ENCODE measurements around the gene AXDND1. TPM values are rescaled to one million over a fixed set of nuclear protein-coding genes. Genes with fewer than 3 reads are reported as not detected.
A peak's percentile ranks its signal among the peaks of the same experiment; 100 is the strongest.

Gene AXDND1
- total and polyA plus RNA-seq, 9 of the 15 experiments (the other 6 are each of a cell fraction or from before 2014, with no cell fraction given): 0.03 to 0.13 (median 0.06) TPM; not detected in 5

DNA sequence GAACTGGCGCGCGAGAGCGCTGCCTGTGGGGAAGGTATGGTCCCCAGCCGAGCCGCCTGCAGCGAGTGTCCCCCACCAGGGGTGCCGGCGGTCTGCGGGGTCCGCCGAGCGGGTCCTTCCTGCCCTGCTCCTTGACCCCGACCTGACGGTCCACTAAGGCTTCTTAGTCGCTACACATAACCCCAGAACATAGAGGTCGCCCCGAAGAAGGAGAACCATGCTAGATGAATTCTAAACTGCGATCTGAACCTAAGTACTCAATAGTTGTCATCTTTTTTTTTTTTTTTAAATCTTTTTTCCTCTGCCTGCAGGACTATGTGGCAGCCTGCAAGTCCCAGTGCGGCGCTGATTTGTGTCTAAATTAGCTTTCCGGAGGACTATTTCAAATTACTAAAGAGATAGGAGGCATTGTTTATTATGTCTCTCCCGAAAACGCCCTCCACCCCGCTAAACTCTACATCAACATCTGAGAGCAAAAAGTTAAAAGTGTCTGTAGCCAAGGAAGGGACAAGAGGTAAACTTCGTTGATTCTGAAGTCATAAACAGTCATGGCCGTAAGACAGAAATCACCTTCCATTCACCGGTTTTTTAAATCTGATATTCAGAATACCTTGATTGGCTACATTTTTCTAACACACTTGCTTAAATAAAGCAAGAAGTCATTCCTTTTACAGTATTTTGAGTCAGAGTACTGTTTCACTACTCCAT, 476 bp downstream of the AXDND1 start (continued):
- TF ChIP-seq ZBTB1 (CRISPR knock-in tag; IDR thresholded peaks at IDR 0.05; ENCODE audit: borderline replicate concordance, low read depth) (peak; percentile 45; the same call in 1 of the 2 replicates), FIP1L1 (IDR thresholded peaks at IDR 0.05; ENCODE audit: low read depth, low read length, poor library complexity, severe bottlenecking) (no peak), FOXK2 (conservative IDR thresholded peaks at IDR 0.05 in 1 of 2, IDR thresholded peaks at IDR 0.05 in 1 of 2; ENCODE audit: low read depth in 2 of 2) (no peak), PBX2 (CRISPR knock-in tag; IDR thresholded peaks at IDR 0.05; ENCODE audit: low read depth) (no peak), PBX2 (tag; conservative IDR thresholded peaks at IDR 0.05; ENCODE audit: low read depth) (no peak), MXI1 (IDR thresholded peaks at IDR 0.05; ENCODE audit: low read depth, low read length) (no peak), BHLHE40 (IDR thresholded peaks at IDR 0.05; ENCODE audit: low read length) (no peak), ZNF165 (CRISPR knock-in tag; IDR thresholded peaks at IDR 0.05; ENCODE audit: borderline replicate concordance) (0 out of 2 replicates have a peak, but pooled peaks have one; percentile 0), ZBTB8A (IDR thresholded peaks at IDR 0.05; ENCODE audit: partially characterized antibody) (no peak), ZEB2 (IDR thresholded peaks at IDR 0.05) (no peak), HDAC2 (IDR thresholded peaks at IDR 0.05) (peak; percentile 62; the same call in 1 of the 2 replicates), RBFOX2 (IDR thresholded peaks at IDR 0.05; ENCODE audit: low read depth, low read length) (peak; percentile 40; the same call in 1 of the 2 replicates), NKRF (IDR thresholded peaks at IDR 0.05; ENCODE audit: borderline replicate concordance) (no peak; the same call in 1 of the 2 replicates), PHF8 (IDR thresholded peaks at IDR 0.05; ENCODE audit: borderline replicate concordance, low read length) (peak; percentile 73), CEBPB (tag; IDR thresholded peaks at IDR 0.05) (no peak), RBM25 (IDR thresholded peaks at IDR 0.05; ENCODE audit: low read depth, low read length, severe bottlenecking) (no peak), CBFA2T3 (IDR thresholded peaks at IDR 0.05) (no peak), ERF (CRISPR knock-in tag; IDR thresholded peaks at IDR 0.05) (0 out of 2 replicates have a peak, but pooled peaks have one; percentile 15), ZNF24 (IDR thresholded peaks at IDR 0.05) (0 out of 2 replicates have a peak, but pooled peaks have one; percentile 14), GATAD2B (IDR thresholded peaks at IDR 0.05; ENCODE audit: borderline replicate concordance) (no peak), PHTF2 (CRISPR knock-in tag; IDR thresholded peaks at IDR 0.05) (no peak), MYNN (IDR thresholded peaks at IDR 0.05) (no peak), MYNN (CRISPR knock-in tag; IDR thresholded peaks at IDR 0.05) (no peak), ELK3 (CRISPR knock-in tag; IDR thresholded peaks at IDR 0.05) (no peak), ZZZ3 (IDR thresholded peaks at IDR 0.05) (no peak)

Data from K562 (cell line).